Esophagus muscularis mucosa (tissue), 4 donors: ENCODE data around the gene TNFRSF6B. TPM values are rescaled to one million over a fixed set of nuclear protein-coding genes. Genes with fewer than 3 reads are reported as not detected.

ENCODE experiments used
- DNase-seq: peaks from one replicate; pipeline ENCODE4 v3.0.0-alpha.2; 2017; ENCODE audit errors: extremely low spot score
- H3K27ac ChIP-seq, 4 donors: fragments of 200-600 bp; sonication (generic); replicated peaks in 1 of 4; 1 replicate in 3 of 4; 2 replicates in 1 of 4; pipeline ENCODE4 v1.5.1; 2016 to 2019; ENCODE audit warnings: mild to moderate bottlenecking in 1 of 4
- H3K27me3 ChIP-seq, 4 donors: fragments of 200-600 bp; sonication (generic); one replicate each; pipeline versions ENCODE4 v1.5.1 to v1.6.0; 2016 to 2019
- H3K36me3 ChIP-seq, 4 donors: fragments of 200-600 bp; sonication (generic); one replicate each; pipeline ENCODE4 v1.5.1; 2016 to 2019
- H3K4me1 ChIP-seq, 4 donors: fragments of 200-600 bp; sonication (generic); one replicate each; pipeline ENCODE4 v1.5.1; 2016 to 2019
- H3K4me3 ChIP-seq, 4 donors: fragments of 200-600 bp; sonication (generic); 1 replicate in 2 of 4; 2 replicates in 2 of 4; pipeline ENCODE4 v1.5.1; 2016 to 2019; ENCODE audit warnings: mild to moderate bottlenecking in 4 of 4, moderate library complexity in 1 of 4
- H3K9me3 ChIP-seq, 4 donors: fragments of 200-600 bp; sonication (generic); 1 replicate in 3 of 4; 2 replicates in 1 of 4; pipeline ENCODE4 v1.5.1; 2016 to 2019
- CTCF ChIP-seq, 3 experiments: fragments of 200-600 bp in 2 of 3; fragments of 450-650 bp in 1 of 3; sonication (generic) in 2 of 3; IDR thresholded peaks; one replicate each; pipeline ENCODE4 v1.5.1; 2017 to 2019; ENCODE audit warnings: antibody characterized with exemption in 3 of 3, mild to moderate bottlenecking in 2 of 3, moderate library complexity in 1 of 3
- EP300 ChIP-seq: sonication (generic); formaldehyde crosslinking; IDR thresholded peaks from one replicate; pipeline ENCODE4 v1.6.1; 2017; ENCODE audit warnings: antibody characterized with exemption
- POLR2A ChIP-seq: fragments of 450-650 bp; IDR thresholded peaks from one replicate; pipeline ENCODE4 v1.6.1; 2017; ENCODE audit warnings: antibody characterized with exemption, moderate library complexity, mild to moderate bottlenecking, low read depth
- POLR2AphosphoS5 ChIP-seq, 2 donors: sonication (generic); formaldehyde crosslinking; IDR thresholded peaks; one replicate each; pipeline ENCODE4 v1.6.1; 2017; ENCODE audit warnings: antibody characterized with exemption in 2 of 2
- WGBS: methylation state at CpG from one replicate; pipeline ENCODE4 v1.1.5; 2018; 5-methylcytosine and 5-hydroxymethylcytosine counted together
- intact Hi-C: fragments of 100-400 bp; cut with DNase I; formaldehyde crosslinking; loops from one replicate; pipeline ENCODE4 v1.15.1; 2023
- total RNA-seq, 4 donors: library from RNA; depleted of rRNA; stranded (reverse); fragments of >200 nt; gene quantifications; one replicate each; pipeline versions ENCODE4 v1.1.0 to v1.2.1, GENCODE V29; 2016

TNFRSF6B gene
- total RNA-seq, 4 donors from 2014 or later, result 5.0 to 67.8 (median 26.5) TPM

GRCh38 chr20:63696306-63696627 is 185 bp upstream of the TNFRSF6B start:
- peak overlapping the region; percentile 32 to 49 (median 39) for H3K4me3 ChIP-seq
- H3K27ac ChIP-seq, result peak overlapping the region in 3 of 4 donors; percentile 16 to 43 (median 23)
- 20% methylated on average over 2 of the region's 6 CpGs for WGBS
- no peaks in the 10 kb centered on the region for H3K9me3 ChIP-seq
- peaks cover 50 to 69% (median 63%) of the 10 kb centered on the region in 4 donors for H3K4me1 ChIP-seq
- intact Hi-C loops, result no loop called here
- H3K27me3 ChIP-seq, result no peaks in the 10 kb centered on the region
- peaks cover 7 to 55% (median 41%) of the 10 kb centered on the region in 4 donors for H3K36me3 ChIP-seq
- no peak for TF ChIP-seq CTCF (IDR thresholded peaks at IDR 0.05)
- TF ChIP-seq EP300, result no peak
- TF ChIP-seq POLR2A, result no peak
- no peak for TF ChIP-seq POLR2AphosphoS5 (IDR thresholded peaks at IDR 0.05)
- no peak for DNase-seq

GRCh38 chr20:63697357-63697867 is 960 bp downstream of the TNFRSF6B start:
- no peaks in the 10 kb centered on the region for H3K27me3 ChIP-seq
- peaks cover 50 to 70% (median 54%) of the 10 kb centered on the region in 4 donors for H3K4me1 ChIP-seq
- TF ChIP-seq CTCF (IDR thresholded peaks at IDR 0.05), result no peak
- no peak for TF ChIP-seq POLR2AphosphoS5 (IDR thresholded peaks at IDR 0.05)
- no peak for TF ChIP-seq POLR2A
- TF ChIP-seq EP300, result no peak
- peak overlapping the region in 1 of 4 donors; percentile 16 for H3K27ac ChIP-seq
- peak overlapping the region; percentile 32 to 49 (median 39) for H3K4me3 ChIP-seq
- intact Hi-C loops, result no loop called here
- 51% methylated on average over 4 of the region's 7 CpGs for WGBS
- peaks cover 7 to 61% (median 44%) of the 10 kb centered on the region in 4 donors for H3K36me3 ChIP-seq
- no peaks in the 10 kb centered on the region for H3K9me3 ChIP-seq
- DNase-seq, result no peak

GRCh38 chr20:63697868-63698545 is 1.6 kb downstream of the TNFRSF6B start:
- Histone ChIP-seq H3K36me3 (peaks cover 7 to 66% (median 47%) of the 10 kb centered on the region in 4 donors), H3K4me3 (peak overlapping the region in 3 of 4 donors; percentile 38 to 49 (median 40)), H3K9me3 (no peaks in the 10 kb centered on the region), H3K27me3 (no peaks in the 10 kb centered on the region), H3K4me1 (peaks cover 49 to 65% (median 52%) of the 10 kb centered on the region in 4 donors), H3K27ac (peak overlapping the region in 2 of 4 donors; percentile 62 to 72)
- TF ChIP-seq POLR2AphosphoS5 (IDR thresholded peaks at IDR 0.05) (no peak), POLR2A (no peak), CTCF (IDR thresholded peaks at IDR 0.05) (no peak), EP300 (no peak)
- intact Hi-C loops, result no loop called here
- WGBS, result 76% methylated on average over 28 of the region's 40 CpGs
- DNase-seq, result no peak

- peak overlapping the region in 2 of 4 donors; percentile 14 to 33 for H3K4me3 ChIP-seq
- H3K4me1 ChIP-seq, result peaks cover 47 to 63% (median 52%) of the 10 kb centered on the region in 4 donors
- H3K9me3 ChIP-seq, result no peaks in the 10 kb centered on the region
- H3K27me3 ChIP-seq, result no peaks in the 10 kb centered on the region
- peaks cover 7 to 71% (median 52%) of the 10 kb centered on the region in 4 donors for H3K36me3 ChIP-seq
- TF ChIP-seq CTCF (IDR thresholded peaks at IDR 0.05) (no peak), POLR2A (no peak), POLR2AphosphoS5 (IDR thresholded peaks at IDR 0.05) (peak; percentile 22 to 65), EP300 (peak; percentile 11)
- 39% methylated on average over 13 of the region's 19 CpGs for WGBS
- no peak for DNase-seq
- intact Hi-C loops, result no loop called here
- H3K27ac ChIP-seq, result peak overlapping the region; percentile 18 to 72 (median 48)
Measured at GRCh38 chr20:63698739-63699465, 2.5 kb downstream of the TNFRSF6B start.
